Spleen (tissue), 11 donors: ENCODE measurements around the gene DUSP6. TPM values are rescaled to one million over a fixed set of nuclear protein-coding genes. Genes with fewer than 3 reads are reported as not detected.

ENCODE experiments used
- DNase-seq: peaks from one replicate; pipeline ENCODE4 v3.0.0-alpha.2; 2020
- H3K27ac ChIP-seq, 8 donors: fragments of 200-600 bp; sonication (generic) in 7 of 8; 1 replicate in 4 of 8; 2 replicates in 4 of 8; pipeline versions ENCODE4 v1.5.0 to v1.8.0; 2016 to 2021; ENCODE audit warnings: inconsistent platforms in 4 of 8, mild to moderate bottlenecking in 4 of 8, moderate library complexity in 1 of 8
- H3K27me3 ChIP-seq, 7 donors: fragments of 200-600 bp; sonication (generic) in 6 of 7; replicated peaks in 1 of 7; 1 replicate in 4 of 7; 2 replicates in 3 of 7; pipeline versions ENCODE4 v1.5.0 to v1.8.0; 2016 to 2021; ENCODE audit warnings: inconsistent platforms in 3 of 7, mild to moderate bottlenecking in 1 of 7
- H3K36me3 ChIP-seq, 6 donors: fragments of 200-600 bp; sonication (generic) in 5 of 6; 1 replicate in 4 of 6; 2 replicates in 2 of 6; pipeline versions ENCODE4 v1.5.0 to v1.8.0; 2016 to 2021; ENCODE audit warnings: inconsistent platforms in 2 of 6
- H3K4me1 ChIP-seq, 6 donors: fragments of 200-600 bp; sonication (generic) in 5 of 6; 1 replicate in 3 of 6; 2 replicates in 3 of 6; pipeline versions ENCODE4 v1.5.0 to v1.8.0; 2016 to 2021; ENCODE audit warnings: inconsistent platforms in 3 of 6
- H3K4me3 ChIP-seq, 8 donors: fragments of 200-600 bp; sonication (generic) in 7 of 8; 1 replicate in 4 of 8; 2 replicates in 4 of 8; pipeline versions ENCODE4 v1.5.0 to v1.8.0; 2016 to 2021; ENCODE audit warnings: inconsistent platforms in 4 of 8, mild to moderate bottlenecking in 4 of 8, moderate library complexity in 2 of 8
- H3K9me3 ChIP-seq, 8 donors: fragments of 200-600 bp; sonication (generic) in 7 of 8; 1 replicate in 4 of 8; 2 replicates in 4 of 8; pipeline versions ENCODE4 v1.5.0 to v1.8.0; 2016 to 2021; ENCODE audit warnings: inconsistent platforms in 4 of 8
- POLR2A ChIP-seq, 3 donors: fragments of 450-650 bp; IDR thresholded peaks; one replicate each; pipeline ENCODE4 v1.5.1; 2017; ENCODE audit warnings: antibody characterized with exemption in 3 of 3, mild to moderate bottlenecking in 1 of 3
- POLR2AphosphoS5 ChIP-seq, 3 donors: sonication (generic); formaldehyde crosslinking; IDR thresholded peaks; one replicate each; pipeline ENCODE4 v1.5.1; 2017; ENCODE audit warnings: antibody characterized with exemption in 3 of 3
- WGBS, 5 donors: extraction: QIAGEN DNeasy Blood & Tissue Kit in 3 of 5; methylation state at CpG; one replicate each; pipeline versions ENCODE4 v1.1.5 to v1.1.7; 2013 to 2018; 5-methylcytosine and 5-hydroxymethylcytosine counted together
- intact Hi-C: fragments of 100-400 bp; cut with DNase I; formaldehyde crosslinking; loops from one replicate; pipeline ENCODE4 v1.15.0; 2023; ENCODE audit warnings: low total_unique reads
- polyA plus RNA-seq, 3 donors: library from polyadenylated mRNA; stranded (reverse); fragments of 200-250 nt; gene quantifications; one replicate each; pipeline ENCODE4 v1.2.1, GENCODE V29; 2013
- total RNA-seq, 7 donors: library from RNA; depleted of rRNA in 3 of 7; stranded (reverse); fragments of >200 nt in 3 of 7; fragmentation: NEBNext Ultra II Directional in 4 of 7; extraction: Animal tissue kit (Norgen Biotek cat#: 25700) in 4 of 7; gene quantifications; one replicate each; pipeline versions ENCODE4 v1.1.0 to v1.2.1, GENCODE V29; 2016 to 2021
- TF ChIP-seq, protein P1 (sequence below), 11 experiments: fragments of 200-600 bp in 7 of 11; fragments of 450-650 bp in 4 of 11; sonication (generic) in 4 of 11; IDR thresholded peaks in 8 of 11; conservative IDR thresholded peaks in 3 of 11; 1 replicate in 7 of 11; 2 replicates in 4 of 11; pipeline versions ENCODE4 v1.4.0 to v1.8.0; 2016 to 2021; ENCODE audit warnings: antibody characterized with exemption in 11 of 11, inconsistent platforms in 4 of 11, mild to moderate bottlenecking in 1 of 11
- donor health status: healthy with polysubstance abuse.
- donor health status: DM: no; HTN: no; CAD: no; lungs with moderate emphysema.
- donor health status: DM: no; HTN: no; CAD: no.
- donor health status: Bipolar disorder and iron deficiency.
- donor health status: healthy.
- donor health status: DM: no; HTN: no; CAD: no.
- donor health status: DM: yes; HTN: yes; CAD: no.

Gene DUSP6
- total and polyA plus RNA-seq, 10 donors = 34.7 to 193 (median 133) TPM

- H3K9me3 ChIP-seq = no peaks in the 10 kb centered on the region
- 82 to 91% (median 82%) methylated on average over 3 of the region's 3 CpGs for WGBS, 5 donors
- no peaks in the 10 kb centered on the region for H3K36me3 ChIP-seq
- no peaks in the 10 kb centered on the region for H3K27me3 ChIP-seq
- no peak for DNase-seq
- no peak overlapping the region for H3K4me3 ChIP-seq
- TF ChIP-seq, protein P1, sequence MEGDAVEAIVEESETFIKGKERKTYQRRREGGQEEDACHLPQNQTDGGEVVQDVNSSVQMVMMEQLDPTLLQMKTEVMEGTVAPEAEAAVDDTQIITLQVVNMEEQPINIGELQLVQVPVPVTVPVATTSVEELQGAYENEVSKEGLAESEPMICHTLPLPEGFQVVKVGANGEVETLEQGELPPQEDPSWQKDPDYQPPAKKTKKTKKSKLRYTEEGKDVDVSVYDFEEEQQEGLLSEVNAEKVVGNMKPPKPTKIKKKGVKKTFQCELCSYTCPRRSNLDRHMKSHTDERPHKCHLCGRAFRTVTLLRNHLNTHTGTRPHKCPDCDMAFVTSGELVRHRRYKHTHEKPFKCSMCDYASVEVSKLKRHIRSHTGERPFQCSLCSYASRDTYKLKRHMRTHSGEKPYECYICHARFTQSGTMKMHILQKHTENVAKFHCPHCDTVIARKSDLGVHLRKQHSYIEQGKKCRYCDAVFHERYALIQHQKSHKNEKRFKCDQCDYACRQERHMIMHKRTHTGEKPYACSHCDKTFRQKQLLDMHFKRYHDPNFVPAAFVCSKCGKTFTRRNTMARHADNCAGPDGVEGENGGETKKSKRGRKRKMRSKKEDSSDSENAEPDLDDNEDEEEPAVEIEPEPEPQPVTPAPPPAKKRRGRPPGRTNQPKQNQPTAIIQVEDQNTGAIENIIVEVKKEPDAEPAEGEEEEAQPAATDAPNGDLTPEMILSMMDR (IDR thresholded peaks at IDR 0.05 in 8 of 11, conservative IDR thresholded peaks at IDR 0.05 in 3 of 11) = no peak
- TF ChIP-seq POLR2AphosphoS5 (IDR thresholded peaks at IDR 0.05) (no peak), POLR2A (IDR thresholded peaks at IDR 0.05) (no peak)
- peaks cover 0 to 23% (median 6%) of the 10 kb centered on the region in 6 donors for H3K4me1 ChIP-seq
- intact Hi-C loops = no loop called here
- no peak overlapping the region for H3K27ac ChIP-seq
Observed at GRCh38 chr12:89369166-89369565, 16.9 kb upstream of the DUSP6 start.

- Histone ChIP-seq H3K4me3 (no peak overlapping the region), H3K36me3 (no peaks in the 10 kb centered on the region), H3K27me3 (no peaks in the 10 kb centered on the region), H3K9me3 (no peaks in the 10 kb centered on the region), H3K4me1 (peaks cover 0 to 17% (median 6%) of the 10 kb centered on the region in 6 donors), H3K27ac (no peak overlapping the region)
- intact Hi-C loops = no loop called here
- 80 to 96% (median 88%) methylated on average over 4 of the region's 4 CpGs for WGBS, 5 donors
- TF ChIP-seq POLR2AphosphoS5 (IDR thresholded peaks at IDR 0.05) = no peak
- no peak for TF ChIP-seq POLR2A (IDR thresholded peaks at IDR 0.05)
- TF ChIP-seq, protein P1 (IDR thresholded peaks at IDR 0.05 in 8 of 11, conservative IDR thresholded peaks at IDR 0.05 in 3 of 11) = no peak
- no peak for DNase-seq
Observed at GRCh38 chr12:89368391-89368790, 16.1 kb upstream of the DUSP6 start.

- no peak overlapping the region for H3K4me3 ChIP-seq
- peaks cover 0 to 8% (median 0%) of the 10 kb centered on the region in 6 donors for H3K36me3 ChIP-seq
- peaks cover 0 to 15% (median 6%) of the 10 kb centered on the region in 6 donors for H3K4me1 ChIP-seq
- no peak overlapping the region for H3K27ac ChIP-seq
- DNase-seq = no peak
- H3K9me3 ChIP-seq = no peaks in the 10 kb centered on the region
- TF ChIP-seq, protein P1 (IDR thresholded peaks at IDR 0.05 in 8 of 11, conservative IDR thresholded peaks at IDR 0.05 in 3 of 11) = no peak
- TF ChIP-seq POLR2A (IDR thresholded peaks at IDR 0.05) (no peak), POLR2AphosphoS5 (IDR thresholded peaks at IDR 0.05) (no peak)
- intact Hi-C loops = no loop called here
- 92 to 96% (median 96%) methylated on average over 3 of the region's 3 CpGs for WGBS, 5 donors
- H3K27me3 ChIP-seq = no peaks in the 10 kb centered on the region
Observed at GRCh38 chr12:89366676-89367364, 14.5 kb upstream of the DUSP6 start.

GRCh38 chr12:89364631-89365030, 12.3 kb upstream of the DUSP6 start:
- no peak for DNase-seq
- H3K27me3 ChIP-seq = no peaks in the 10 kb centered on the region
- no peak overlapping the region for H3K27ac ChIP-seq
- peaks cover 0 to under 1% (median 0%) of the 10 kb centered on the region in 6 donors for H3K4me1 ChIP-seq
- H3K9me3 ChIP-seq = no peaks in the 10 kb centered on the region
- intact Hi-C loops = no loop called here
- 79 to 98% (median 92%) methylated on average over 2 of the region's 2 CpGs for WGBS, 5 donors
- H3K4me3 ChIP-seq = no peak overlapping the region
- peaks cover 0 to 8% (median 0%) of the 10 kb centered on the region in 6 donors for H3K36me3 ChIP-seq
- TF ChIP-seq, protein P1 (IDR thresholded peaks at IDR 0.05 in 8 of 11, conservative IDR thresholded peaks at IDR 0.05 in 3 of 11) = no peak
- TF ChIP-seq POLR2AphosphoS5 (IDR thresholded peaks at IDR 0.05) = no peak
- TF ChIP-seq POLR2A (IDR thresholded peaks at IDR 0.05) = no peak
